WERI-Rb-1 (cell line): ENCODE results near the gene PRKACG.

ENCODE experiments used
- DNase-seq: peaks from one replicate; pipeline ENCODE4 v3.0.0-alpha.2; 2020
- H3K27ac ChIP-seq: fragments of 250-450 bp; sonication (Bioruptor Pico); 2 replicates; pipeline ENCODE4 v1.5.1; 2020; ENCODE audit warnings: mild to moderate bottlenecking, moderate library complexity
- H3K27me3 ChIP-seq: fragments of 250-450 bp; sonication (Bioruptor Pico); 2 replicates; pipeline ENCODE4 v1.5.1; 2021; ENCODE audit warnings: mild to moderate bottlenecking, low read depth, moderate library complexity; ENCODE audit not compliant: insufficient read depth, severe bottlenecking
- H3K36me3 ChIP-seq: fragments of 250-450 bp; sonication (Bioruptor Pico); 2 replicates; pipeline ENCODE4 v1.5.1; 2020; ENCODE audit warnings: mild to moderate bottlenecking, moderate library complexity
- H3K4me3 ChIP-seq: 2 replicates; pipeline ENCODE4 v1.5.1; 2011; ENCODE audit warnings: low read depth, mild to moderate bottlenecking, control low read depth, low read length
- H3K9me3 ChIP-seq: fragments of 250-450 bp; sonication (Bioruptor Pico); 2 replicates; pipeline ENCODE4 v1.5.1; 2021; ENCODE audit warnings: mild to moderate bottlenecking, moderate library complexity; ENCODE audit not compliant: severe bottlenecking
- TF ChIP-seq, protein P1 (sequence below): IDR thresholded peaks from 2 replicates; pipeline ENCODE4 v1.5.1; 2011; ENCODE audit warnings: low read depth, mild to moderate bottlenecking, control low read depth, inconsistent platforms, low read length

PRKACG gene

DNA sequence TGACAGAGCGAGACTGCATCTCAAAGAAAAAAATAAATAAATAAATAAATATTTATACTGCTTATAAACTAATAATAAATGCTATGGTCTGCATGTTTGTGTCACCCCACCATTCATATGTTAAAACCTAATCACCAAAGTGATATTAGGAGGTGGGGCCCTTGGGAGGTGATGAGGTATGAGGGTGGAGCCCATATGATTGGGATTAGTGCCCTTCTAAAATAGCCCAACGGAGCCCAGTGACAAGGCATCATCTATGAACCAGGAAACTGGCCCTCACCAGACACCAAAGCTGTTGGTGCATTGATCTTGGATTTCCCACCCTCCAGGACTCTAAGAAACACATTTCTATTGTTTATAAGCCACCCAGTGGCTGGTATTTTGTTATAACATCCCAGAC, 26.7 kb upstream of the PRKACG start:
- Histone ChIP-seq H3K27me3 (no peaks in the 10 kb centered on the region), H3K9me3 (no peaks in the 10 kb centered on the region), H3K36me3 (no peaks in the 10 kb centered on the region), H3K27ac (no peak overlapping the region), H3K4me3 (no peak overlapping the region)
- no peak for DNase-seq
- TF ChIP-seq, protein P1, sequence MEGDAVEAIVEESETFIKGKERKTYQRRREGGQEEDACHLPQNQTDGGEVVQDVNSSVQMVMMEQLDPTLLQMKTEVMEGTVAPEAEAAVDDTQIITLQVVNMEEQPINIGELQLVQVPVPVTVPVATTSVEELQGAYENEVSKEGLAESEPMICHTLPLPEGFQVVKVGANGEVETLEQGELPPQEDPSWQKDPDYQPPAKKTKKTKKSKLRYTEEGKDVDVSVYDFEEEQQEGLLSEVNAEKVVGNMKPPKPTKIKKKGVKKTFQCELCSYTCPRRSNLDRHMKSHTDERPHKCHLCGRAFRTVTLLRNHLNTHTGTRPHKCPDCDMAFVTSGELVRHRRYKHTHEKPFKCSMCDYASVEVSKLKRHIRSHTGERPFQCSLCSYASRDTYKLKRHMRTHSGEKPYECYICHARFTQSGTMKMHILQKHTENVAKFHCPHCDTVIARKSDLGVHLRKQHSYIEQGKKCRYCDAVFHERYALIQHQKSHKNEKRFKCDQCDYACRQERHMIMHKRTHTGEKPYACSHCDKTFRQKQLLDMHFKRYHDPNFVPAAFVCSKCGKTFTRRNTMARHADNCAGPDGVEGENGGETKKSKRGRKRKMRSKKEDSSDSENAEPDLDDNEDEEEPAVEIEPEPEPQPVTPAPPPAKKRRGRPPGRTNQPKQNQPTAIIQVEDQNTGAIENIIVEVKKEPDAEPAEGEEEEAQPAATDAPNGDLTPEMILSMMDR, result no peak

DNA sequence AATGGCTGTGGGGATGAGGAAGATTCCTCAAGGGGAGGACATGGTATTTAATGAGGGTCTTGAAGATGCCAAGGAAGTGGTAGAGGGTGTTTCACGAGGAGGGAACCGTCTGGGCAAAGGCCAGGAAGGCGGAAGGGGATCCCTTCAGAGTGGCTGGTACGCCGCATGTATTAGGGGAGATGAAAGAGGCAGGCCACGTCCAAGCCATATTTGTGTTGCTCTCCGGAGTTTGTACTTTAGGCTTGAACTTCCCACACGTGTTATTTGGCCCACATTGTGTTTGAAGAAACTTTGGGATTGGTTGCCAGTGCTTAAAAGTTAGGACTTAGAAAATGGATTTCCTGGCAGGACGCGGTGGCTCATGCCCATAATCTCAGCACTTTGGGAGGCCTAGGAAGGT, 22.9 kb upstream of the PRKACG start:
- DNase-seq, result no peak
- Histone ChIP-seq H3K4me3 (no peak overlapping the region), H3K27me3 (no peaks in the 10 kb centered on the region), H3K36me3 (no peaks in the 10 kb centered on the region), H3K27ac (no peak overlapping the region), H3K9me3 (no peaks in the 10 kb centered on the region)
- TF ChIP-seq, protein P1, result no peak

DNA sequence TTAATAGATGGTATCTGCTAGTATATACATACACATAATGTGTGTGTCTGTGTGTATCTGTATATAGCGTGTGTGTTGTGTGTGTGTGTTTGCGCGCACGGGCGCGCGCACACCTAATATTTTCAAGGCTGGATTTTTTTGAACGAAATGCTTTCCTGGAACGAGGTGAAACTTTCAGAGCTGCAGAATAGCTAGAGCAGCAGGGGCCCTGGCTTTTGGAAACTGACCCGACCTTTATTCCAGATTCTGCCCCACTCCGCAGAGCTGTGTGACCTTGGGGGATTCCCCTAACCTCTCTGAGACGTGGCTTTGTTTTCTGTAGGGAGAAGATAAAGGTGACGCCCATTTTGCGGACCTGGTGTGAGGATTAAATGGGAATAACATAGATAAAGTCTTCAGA, 22.4 kb upstream of the PRKACG start:
- DNase-seq, result no peak
- H3K27me3 ChIP-seq, result no peaks in the 10 kb centered on the region
- TF ChIP-seq, protein P1, result no peak

DNA sequence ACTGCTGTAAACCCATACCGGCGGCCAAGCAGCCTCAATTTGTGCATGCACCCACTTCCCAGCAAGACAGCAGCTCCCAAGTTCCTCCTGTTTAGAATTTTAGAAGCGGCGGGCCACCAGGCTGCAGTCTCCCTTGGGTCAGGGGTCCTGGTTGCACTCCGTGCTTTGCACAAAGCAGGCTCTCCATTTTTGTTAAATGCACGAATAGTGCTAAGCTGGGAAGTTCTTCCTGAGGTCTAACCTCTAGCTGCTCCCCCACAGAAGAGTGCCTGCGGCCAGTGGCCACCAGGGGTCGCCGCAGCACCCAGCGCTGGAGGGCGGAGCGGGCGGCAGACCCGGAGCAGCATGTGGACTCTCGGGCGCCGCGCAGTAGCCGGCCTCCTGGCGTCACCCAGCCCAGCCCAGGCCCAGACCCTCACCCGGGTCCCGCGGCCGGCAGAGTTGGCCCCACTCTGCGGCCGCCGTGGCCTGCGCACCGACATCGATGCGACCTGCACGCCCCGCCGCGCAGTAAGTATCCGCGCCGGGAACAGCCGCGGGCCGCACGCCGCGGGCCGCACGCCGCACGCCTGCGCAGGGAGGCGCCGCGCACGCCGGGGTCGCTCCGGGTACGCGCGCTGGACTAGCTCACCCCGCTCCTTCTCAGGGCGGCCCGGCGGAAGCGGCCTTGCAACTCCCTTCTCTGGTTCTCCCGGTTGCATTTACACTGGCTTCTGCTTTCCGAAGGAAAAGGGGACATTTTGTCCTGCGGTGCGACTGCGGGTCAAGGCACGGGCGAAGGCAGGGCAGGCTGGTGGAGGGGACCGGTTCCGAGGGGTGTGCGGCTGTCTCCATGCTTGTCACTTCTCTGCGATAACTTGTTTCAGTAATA, 21.8 kb upstream of the PRKACG start, which contains the start of gene FXN:
Gene FXN, plus strand, starts transcription at position 315 of the 871 bp plus-strand sequence. Its CDS starts 31 bp downstream, at position 346.
- Histone ChIP-seq H3K27me3 (no peaks in the 10 kb centered on the region), H3K27ac (peak within 1 kb of the TSS; percentile 89), H3K9me3 (no peaks in the 10 kb centered on the region), H3K36me3 (no peaks in the 10 kb centered on the region), H3K4me3 (peak within 1 kb of the TSS; percentile 62)
- TF ChIP-seq, protein P1, result peak; percentile 92
- DNase-seq, result peak; percentile 78

More for the DNA sequence above, 22.4 kb upstream of the PRKACG start:
- Histone ChIP-seq H3K27ac (peak overlapping the region; percentile 89), H3K9me3 (no peaks in the 10 kb centered on the region), H3K4me3 (peak overlapping the region; percentile 62), H3K36me3 (no peaks in the 10 kb centered on the region)

DNA sequence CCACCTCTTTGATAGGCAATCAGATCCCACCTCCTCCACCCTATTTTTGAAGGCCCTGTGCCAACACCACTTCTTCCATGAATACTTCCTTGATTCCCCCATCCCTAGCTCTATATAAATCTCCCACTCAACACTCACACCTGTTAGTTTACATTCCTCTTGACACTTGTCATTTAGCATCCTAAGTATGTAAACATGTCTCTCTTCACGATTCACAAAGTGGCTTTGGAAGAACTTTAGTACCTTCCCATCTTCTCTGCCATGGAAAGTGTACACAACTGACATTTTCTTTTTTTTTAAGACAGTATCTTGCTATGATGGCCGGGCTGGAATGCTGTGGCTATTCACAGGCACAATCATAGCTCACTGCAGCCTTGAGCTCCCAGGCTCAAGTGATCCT, 20.2 kb upstream of the PRKACG start:
- Histone ChIP-seq H3K27ac (no peak overlapping the region), H3K27me3 (no peaks in the 10 kb centered on the region), H3K36me3 (no peaks in the 10 kb centered on the region), H3K9me3 (no peaks in the 10 kb centered on the region), H3K4me3 (no peak overlapping the region)
- no peak for DNase-seq
- TF ChIP-seq, protein P1, result no peak
